SK-N-SH (cell line): ENCODE results near the gene RASSF8. TPM values are rescaled to one million over a fixed set of nuclear protein-coding genes. Genes with fewer than 3 reads are reported as not detected.

Experiments
- CTCF ChIA-PET: fragments of 300-600, 350-600 bp; formaldehyde crosslinking; extraction: SDS; loops from one replicate; lab custom pipeline; 2021; lab: Yijun Ruan, JAX
- POLR2A ChIA-PET: fragments of 350-600 bp; sonication (Branson Sonifier 250); formaldehyde crosslinking; extraction: SDS; loops from one replicate; lab custom pipeline; 2020; ENCODE audit warnings: antibody characterized with exemption, inconsistent platforms; lab: Yijun Ruan, JAX
- DNase-seq: peaks from one replicate; pipeline ENCODE4 v3.0.0; 2012
- H2AFZ ChIP-seq: fragments of 200-600 bp; sonication (generic); 2 replicates; pipeline ENCODE4 v1.8.1; 2016; ENCODE audit warnings: antibody characterized with exemption, mild to moderate bottlenecking, low read depth
- H3F3A ChIP-seq: fragments of 200-600 bp; sonication (generic); replicated peaks from 2 replicates; pipeline ENCODE3; 2016; ENCODE audit warnings: antibody characterized with exemption, mild to moderate bottlenecking; ENCODE audit not compliant: insufficient read depth
- H3K27ac ChIP-seq, 2 experiments: fragments of 200-500 bp in 1 of 2; fragments of 200-600 bp in 1 of 2; sonication (Bioruptor generic) in 1 of 2; sonication (generic), shearing (Covaris generic) in 1 of 2; 2 replicates each; pipeline versions ENCODE4 v1.5.1 to v1.6.1; 2014 to 2016; ENCODE audit warnings: low read depth in 2 of 2, inconsistent platforms in 1 of 2, low read length in 1 of 2, mild to moderate bottlenecking in 1 of 2, mixed read lengths in 1 of 2
- H3K27me3 ChIP-seq: fragments of 200-600 bp; sonication (generic), shearing (Covaris generic); 2 replicates; pipeline ENCODE4 v1.6.1; 2016; ENCODE audit warnings: mixed run types; ENCODE audit not compliant: insufficient read depth
- H3K36me3 ChIP-seq, 2 experiments: fragments of 200-500 bp in 1 of 2; fragments of 200-600 bp in 1 of 2; sonication (Bioruptor generic) in 1 of 2; sonication (generic) in 1 of 2; replicated peaks in 1 of 2; 2 replicates each; pipeline versions ENCODE3 to v1.5.1; 2014 to 2016; ENCODE audit warnings: low read length in 1 of 2, mild to moderate bottlenecking in 1 of 2; ENCODE audit not compliant: insufficient read depth in 2 of 2, control insufficient read depth in 1 of 2
- H3K4me1 ChIP-seq, 2 experiments: fragments of 200-500 bp in 1 of 2; fragments of 200-600 bp in 1 of 2; sonication (Bioruptor generic) in 1 of 2; sonication (generic), shearing (Covaris generic) in 1 of 2; 2 replicates each; pipeline versions ENCODE4 v1.5.1 to v1.6.1; 2014 to 2016; ENCODE audit warnings: low read depth in 1 of 2, low read length in 1 of 2, mixed run types in 1 of 2; ENCODE audit not compliant: insufficient read depth in 2 of 2, control insufficient read depth in 1 of 2
- H3K4me2 ChIP-seq: fragments of 200-600 bp; sonication (generic), shearing (Covaris generic); 2 replicates; pipeline ENCODE4 v1.6.1; 2017; ENCODE audit warnings: mixed run types
- H3K4me3 ChIP-seq, 2 experiments: fragments of 200-500 bp in 1 of 2; fragments of 200-600 bp in 1 of 2; sonication (Bioruptor generic) in 1 of 2; sonication (generic), shearing (Covaris generic) in 1 of 2; 2 replicates each; pipeline versions ENCODE4 v1.5.1 to v1.8.1; 2014 to 2016; ENCODE audit warnings: low read depth in 2 of 2, inconsistent platforms in 1 of 2, low read length in 1 of 2, mild to moderate bottlenecking in 1 of 2, mixed read lengths in 1 of 2, moderate library complexity in 1 of 2
- H3K79me2 ChIP-seq: fragments of 200-600 bp; sonication (generic); 2 replicates; pipeline ENCODE4 v1.8.1; 2017; ENCODE audit warnings: mild to moderate bottlenecking; ENCODE audit not compliant: insufficient read depth
- H3K9ac ChIP-seq: fragments of 200-600 bp; sonication (generic); 2 replicates; pipeline ENCODE4 v1.6.1; 2017; ENCODE audit warnings: mixed run types
- H3K9me2 ChIP-seq: fragments of 200-600 bp; sonication (generic); 2 replicates; pipeline ENCODE4 v1.6.1; 2017; ENCODE audit warnings: mixed run types
- H3K9me3 ChIP-seq: fragments of 200-600 bp; sonication (generic); 2 replicates; pipeline ENCODE4 v1.6.1; 2017; ENCODE audit warnings: mixed run types, mild to moderate bottlenecking, moderate library complexity
- H4K20me1 ChIP-seq: fragments of 200-600 bp; sonication (generic); 2 replicates; pipeline ENCODE4 v1.6.1; 2017; ENCODE audit warnings: mild to moderate bottlenecking, mixed run types; ENCODE audit not compliant: insufficient read depth
- EP300 ChIP-seq, 2 experiments: IDR thresholded peaks; 2 replicates each; pipeline versions ENCODE4 v1.4.0 to v1.6.1; 2012; ENCODE audit warnings: borderline replicate concordance in 1 of 2, low read depth in 1 of 2, low read length in 1 of 2
- EZH2phosphoT487 ChIP-seq: fragments of 200-600 bp; sonication (generic); IDR thresholded peaks from 2 replicates; pipeline ENCODE4 v1.6.1; 2017; ENCODE audit warnings: low read depth, mixed run types, mild to moderate bottlenecking, antibody characterized with exemption, moderate library complexity, borderline replicate concordance
- FOXM1 ChIP-seq: IDR thresholded peaks from 2 replicates; pipeline ENCODE4 v1.4.0; 2012; ENCODE audit warnings: low read depth, mild to moderate bottlenecking
- GABPA ChIP-seq: IDR thresholded peaks from 2 replicates; pipeline ENCODE4 v1.4.0; 2012; ENCODE audit warnings: low read depth, mild to moderate bottlenecking
- MXI1 ChIP-seq: IDR thresholded peaks from 2 replicates; pipeline ENCODE4 v1.6.1; 2012; ENCODE audit warnings: mild to moderate bottlenecking, low read depth, low read length, improper control_type of control experiment
- PBX3 ChIP-seq: IDR thresholded peaks from 2 replicates; pipeline ENCODE4; 2012
- REST ChIP-seq: IDR thresholded peaks from 2 replicates; pipeline ENCODE4 v1.6.1; 2012; ENCODE audit warnings: mild to moderate bottlenecking, low read depth, low read length, moderate library complexity
- SMC3 ChIP-seq: IDR thresholded peaks from 2 replicates; pipeline ENCODE4 v1.6.1; 2012; ENCODE audit warnings: low read depth, low read length, improper control_type of control experiment
- TAF1 ChIP-seq: IDR thresholded peaks from 2 replicates; pipeline ENCODE4 v1.6.1; 2012; ENCODE audit warnings: low read depth, mild to moderate bottlenecking, low read length, moderate library complexity, borderline replicate concordance
- TCF12 ChIP-seq: IDR thresholded peaks from 2 replicates; pipeline ENCODE4 v1.4.0; 2012
- TEAD4 ChIP-seq: IDR thresholded peaks from 2 replicates; pipeline ENCODE4 v1.4.0; 2012; ENCODE audit warnings: mild to moderate bottlenecking, borderline replicate concordance; ENCODE audit not compliant: insufficient read depth
- ZBTB33 ChIP-seq: IDR thresholded peaks from 2 replicates; pipeline ENCODE4 v1.4.0; 2012; ENCODE audit warnings: low read depth, borderline replicate concordance
- WGBS: methylation state at CpG from one replicate; pipeline ENCODE4 v1.1.6; 2017; ENCODE audit warnings: low lambda C conversion rate; 5-methylcytosine and 5-hydroxymethylcytosine counted together
- polyA plus RNA-seq, 3 experiments: library from polyadenylated mRNA; depleted of rRNA; stranded (reverse); fragments of >200 nt; gene quantifications; 2 replicates each; pipeline ENCODE4 v1.2.3, GENCODE V29; 2012

RASSF8 gene
- polyA plus RNA-seq, 1 of the 3 experiments (the other 2 are of a cell fraction), result 15.3 TPM

GRCh38 chr12:26101763-26102162, 143.3 kb downstream of the RASSF8 start:
- TF ChIP-seq MXI1, result no peak
- no peak for TF ChIP-seq PBX3
- no peak for TF ChIP-seq EZH2phosphoT487
- no peak for TF ChIP-seq REST
- no peak for TF ChIP-seq TAF1
- no peak for TF ChIP-seq FOXM1
- TF ChIP-seq TEAD4, result no peak
- TF ChIP-seq, all 33 proteins: peak for 0
- Histone ChIP-seq H3K36me3 (no peaks in the 10 kb centered on the region), H3K4me3 (no peak overlapping the region), H4K20me1 (no peaks in the 10 kb centered on the region), H3K9me2 (no peaks in the 10 kb centered on the region), H2AFZ (no peak overlapping the region), H3K9ac (no peak overlapping the region), H3F3A (no peaks in the 10 kb centered on the region), H3K79me2 (no peaks in the 10 kb centered on the region), H3K4me1 (no peaks in the 10 kb centered on the region), H3K27me3 (no peaks in the 10 kb centered on the region), H3K27ac (no peak overlapping the region), H3K9me3 (no peaks in the 10 kb centered on the region), H3K4me2 (no peak overlapping the region)
- ChIA-PET POLR2A (no interaction called here), CTCF (interaction anchor here (1.0 to 4.0 kb wide), 6 partner anchors 10 to 549 kb away, joined by 3 to 18 read pairs (median 5); partner anchors contain the start of gene RASSF8)
- no peak for DNase-seq
- WGBS, result 74% methylated on average over 4 of the region's 4 CpGs

GRCh38 chr12:26102953-26103352, 144.5 kb downstream of the RASSF8 start:
- no peaks in the 10 kb centered on the region for H4K20me1 ChIP-seq
- no peak overlapping the region for H2AFZ ChIP-seq
- no peaks in the 10 kb centered on the region for H3K36me3 ChIP-seq
- 82% methylated on average over 5 of the region's 5 CpGs for WGBS
- POLR2A ChIA-PET, result no interaction called here
- H3F3A ChIP-seq, result no peaks in the 10 kb centered on the region
- no peaks in the 10 kb centered on the region for H3K9me2 ChIP-seq
- no peak overlapping the region for H3K4me3 ChIP-seq
- H3K9me3 ChIP-seq, result no peaks in the 10 kb centered on the region
- no peaks in the 10 kb centered on the region for H3K4me1 ChIP-seq
- H3K4me2 ChIP-seq, result no peak overlapping the region
- CTCF ChIA-PET, result interaction anchor here (1.3 to 4.0 kb wide), 3 partner anchors 11 to 16 kb away, joined by 3 to 18 read pairs (median 5); no protein-coding TSS in a partner anchor
- no peak overlapping the region for H3K27ac ChIP-seq
- H3K27me3 ChIP-seq, result no peaks in the 10 kb centered on the region
- no peak for DNase-seq
- no peak overlapping the region for H3K9ac ChIP-seq
- TF ChIP-seq EP300 (IDR thresholded peaks at IDR 0.05; ENCODE audit: borderline replicate concordance in 1 of 2, low read depth in 1 of 2, low read length in 1 of 2) (no peak), FOXM1 (no peak), TCF12 (no peak), SMC3 (no peak), GABPA (no peak), ZBTB33 (no peak)
- no peaks in the 10 kb centered on the region for H3K79me2 ChIP-seq
